Measurements from ENCODE around the gene ANKRD13B. TPM values are rescaled to one million over a fixed set of nuclear protein-coding genes. Genes with fewer than 3 reads are reported as not detected.

ANKRD13B gene
- total RNA-seq, 1 donor from 2014 or later: 9.4 TPM

GRCh38 chr17:29621751-29622194, 28.8 kb downstream of the ANKRD13B start:
- no peaks in the 10 kb centered on the region for H3K27me3 ChIP-seq (ENCODE audit: control insufficient read depth in 3 of 3, insufficient read depth in 3 of 3, low read length in 3 of 3)
- peak overlapping the region; percentile 76 to 90 (median 79) for H3K4me3 ChIP-seq (ENCODE audit: low read length in 3 of 3)
- H3K36me3 ChIP-seq (ENCODE audit: control insufficient read depth in 3 of 3, insufficient read depth in 3 of 3, low read length in 3 of 3): peaks cover 12 to 35% (median 16%) of the 10 kb centered on the region in 3 donors
- peak overlapping the region; percentile 97 for H3K27ac ChIP-seq (ENCODE audit: low read depth, low read length)
- peak overlapping the region; percentile 91 to 97 (median 94) for H3K9ac ChIP-seq (ENCODE audit: low read depth in 1 of 3, low read length in 3 of 3)
- no peaks in the 10 kb centered on the region for H3K9me3 ChIP-seq (ENCODE audit: control insufficient read depth in 3 of 3, low read length in 3 of 3)
- H3K4me1 ChIP-seq (ENCODE audit: control insufficient read depth in 3 of 3, insufficient read depth in 3 of 3, low read length in 3 of 3): peaks cover 71 to 80% (median 77%) of the 10 kb centered on the region in 3 donors

GRCh38 chr17:29622337-29623282, 29.7 kb downstream of the ANKRD13B start, which contains the start of gene CORO6:
TSS of gene CORO6 (minus strand) at chr17:29622912. CDS start at chr17:29621421, 1,491 bp downstream.
- no peaks in the 10 kb centered on the region for H3K9me3 ChIP-seq (ENCODE audit: control insufficient read depth in 3 of 3, low read length in 3 of 3)
- H3K27ac ChIP-seq (ENCODE audit: low read depth, low read length): peak within 1 kb of the TSS; percentile 97
- peak within 1 kb of the TSS; percentile 76 to 90 (median 79) for H3K4me3 ChIP-seq (ENCODE audit: low read length in 3 of 3)
- peaks cover 12 to 29% (median 16%) of the 10 kb centered on the region in 3 donors for H3K36me3 ChIP-seq (ENCODE audit: control insufficient read depth in 3 of 3, insufficient read depth in 3 of 3, low read length in 3 of 3)
- H3K27me3 ChIP-seq (ENCODE audit: control insufficient read depth in 3 of 3, insufficient read depth in 3 of 3, low read length in 3 of 3): no peaks in the 10 kb centered on the region
- H3K9ac ChIP-seq (ENCODE audit: low read depth in 1 of 3, low read length in 3 of 3): peak within 1 kb of the TSS; percentile 91 to 97 (median 94)
- H3K4me1 ChIP-seq (ENCODE audit: control insufficient read depth in 3 of 3, insufficient read depth in 3 of 3, low read length in 3 of 3): peaks cover 70 to 78% (median 77%) of the 10 kb centered on the region in 3 donors

- Histone ChIP-seq H3K27me3 (ENCODE audit: control insufficient read depth in 3 of 3, insufficient read depth in 3 of 3, low read length in 3 of 3) (no peaks in the 10 kb centered on the region), H3K36me3 (ENCODE audit: control insufficient read depth in 3 of 3, insufficient read depth in 3 of 3, low read length in 3 of 3) (peaks cover 12 to 29% (median 16%) of the 10 kb centered on the region in 3 donors), H3K9ac (ENCODE audit: low read depth in 1 of 3, low read length in 3 of 3) (peak overlapping the region; percentile 47 to 97 (median 94)), H3K4me1 (ENCODE audit: control insufficient read depth in 3 of 3, insufficient read depth in 3 of 3, low read length in 3 of 3) (peaks cover 71 to 78% (median 77%) of the 10 kb centered on the region in 3 donors), H3K27ac (ENCODE audit: low read depth, low read length) (peak overlapping the region; percentile 97), H3K9me3 (ENCODE audit: control insufficient read depth in 3 of 3, low read length in 3 of 3) (no peaks in the 10 kb centered on the region), H3K4me3 (ENCODE audit: low read length in 3 of 3) (peak overlapping the region; percentile 76 to 90 (median 79))
Observed at GRCh38 chr17:29623283-29623647, 30.3 kb downstream of the ANKRD13B start.

- H3K27me3 ChIP-seq (ENCODE audit: control insufficient read depth in 3 of 3, insufficient read depth in 3 of 3, low read length in 3 of 3): no peaks in the 10 kb centered on the region
- peaks cover 68 to 77% (median 74%) of the 10 kb centered on the region in 3 donors for H3K4me1 ChIP-seq (ENCODE audit: control insufficient read depth in 3 of 3, insufficient read depth in 3 of 3, low read length in 3 of 3)
- H3K9me3 ChIP-seq (ENCODE audit: control insufficient read depth in 3 of 3, low read length in 3 of 3): no peaks in the 10 kb centered on the region
- H3K4me3 ChIP-seq (ENCODE audit: low read length in 3 of 3): no peak overlapping the region
- H3K36me3 ChIP-seq (ENCODE audit: control insufficient read depth in 3 of 3, insufficient read depth in 3 of 3, low read length in 3 of 3): peaks cover 6 to 20% (median 15%) of the 10 kb centered on the region in 3 donors
- H3K27ac ChIP-seq (ENCODE audit: low read depth, low read length): peak overlapping the region; percentile 21
- no peak overlapping the region for H3K9ac ChIP-seq (ENCODE audit: low read depth in 1 of 3, low read length in 3 of 3)
Observed at GRCh38 chr17:29624586-29624985, 31.7 kb downstream of the ANKRD13B start.

- H3K36me3 ChIP-seq (ENCODE audit: control insufficient read depth in 3 of 3, insufficient read depth in 3 of 3, low read length in 3 of 3): peaks cover 6 to 20% (median 12%) of the 10 kb centered on the region in 3 donors
- H3K9ac ChIP-seq (ENCODE audit: low read depth in 1 of 3, low read length in 3 of 3): no peak overlapping the region
- no peaks in the 10 kb centered on the region for H3K9me3 ChIP-seq (ENCODE audit: control insufficient read depth in 3 of 3, low read length in 3 of 3)
- H3K27ac ChIP-seq (ENCODE audit: low read depth, low read length): peak overlapping the region; percentile 21
- no peaks in the 10 kb centered on the region for H3K27me3 ChIP-seq (ENCODE audit: control insufficient read depth in 3 of 3, insufficient read depth in 3 of 3, low read length in 3 of 3)
- no peak overlapping the region for H3K4me3 ChIP-seq (ENCODE audit: low read length in 3 of 3)
- peaks cover 68 to 77% (median 73%) of the 10 kb centered on the region in 3 donors for H3K4me1 ChIP-seq (ENCODE audit: control insufficient read depth in 3 of 3, insufficient read depth in 3 of 3, low read length in 3 of 3)
Observed at GRCh38 chr17:29625037-29625750, 32.3 kb downstream of the ANKRD13B start.

GRCh38 chr17:29627951-29628350, 35.0 kb downstream of the ANKRD13B start:
- Histone ChIP-seq H3K9me3 (ENCODE audit: control insufficient read depth in 3 of 3, low read length in 3 of 3) (no peaks in the 10 kb centered on the region), H3K4me1 (ENCODE audit: control insufficient read depth in 3 of 3, insufficient read depth in 3 of 3, low read length in 3 of 3) (peaks cover 65 to 81% (median 69%) of the 10 kb centered on the region in 3 donors), H3K9ac (ENCODE audit: low read depth in 1 of 3, low read length in 3 of 3) (no peak overlapping the region), H3K36me3 (ENCODE audit: control insufficient read depth in 3 of 3, insufficient read depth in 3 of 3, low read length in 3 of 3) (peaks cover 16 to 26% (median 22%) of the 10 kb centered on the region in 3 donors), H3K27me3 (ENCODE audit: control insufficient read depth in 3 of 3, insufficient read depth in 3 of 3, low read length in 3 of 3) (no peaks in the 10 kb centered on the region), H3K4me3 (ENCODE audit: low read length in 3 of 3) (no peak overlapping the region), H3K27ac (ENCODE audit: low read depth, low read length) (peak overlapping the region; percentile 63)

GRCh38 chr17:29628644-29629043, 35.7 kb downstream of the ANKRD13B start:
- peak overlapping the region in 1 of 3 donors; percentile 18 for H3K4me3 ChIP-seq (ENCODE audit: low read length in 3 of 3)
- H3K27ac ChIP-seq (ENCODE audit: low read depth, low read length): peak overlapping the region; percentile 63
- H3K9me3 ChIP-seq (ENCODE audit: control insufficient read depth in 3 of 3, low read length in 3 of 3): no peaks in the 10 kb centered on the region
- peak overlapping the region in 1 of 3 donors; percentile 25 for H3K9ac ChIP-seq (ENCODE audit: low read depth in 1 of 3, low read length in 3 of 3)
- peaks cover 65 to 78% (median 66%) of the 10 kb centered on the region in 3 donors for H3K4me1 ChIP-seq (ENCODE audit: control insufficient read depth in 3 of 3, insufficient read depth in 3 of 3, low read length in 3 of 3)
- H3K27me3 ChIP-seq (ENCODE audit: control insufficient read depth in 3 of 3, insufficient read depth in 3 of 3, low read length in 3 of 3): no peaks in the 10 kb centered on the region
- H3K36me3 ChIP-seq (ENCODE audit: control insufficient read depth in 3 of 3, insufficient read depth in 3 of 3, low read length in 3 of 3): peaks cover 16 to 26% (median 22%) of the 10 kb centered on the region in 3 donors

- H3K4me1 ChIP-seq (ENCODE audit: control insufficient read depth in 3 of 3, insufficient read depth in 3 of 3, low read length in 3 of 3): peaks cover 64 to 75% (median 68%) of the 10 kb centered on the region in 3 donors
- peak overlapping the region; percentile 4 for H3K27ac ChIP-seq (ENCODE audit: low read depth, low read length)
Observed at GRCh38 chr17:29629839-29630238, 36.9 kb downstream of the ANKRD13B start.

GRCh38 chr17:29630630-29631193, 37.8 kb downstream of the ANKRD13B start:
- peak overlapping the region; percentile 31 for H3K27ac ChIP-seq (ENCODE audit: low read depth, low read length)
- H3K9ac ChIP-seq (ENCODE audit: low read depth in 1 of 3, low read length in 3 of 3): peak overlapping the region in 1 of 3 donors; percentile 50
- peaks cover 63 to 66% (median 64%) of the 10 kb centered on the region in 3 donors for H3K4me1 ChIP-seq (ENCODE audit: control insufficient read depth in 3 of 3, insufficient read depth in 3 of 3, low read length in 3 of 3)
- H3K27me3 ChIP-seq (ENCODE audit: control insufficient read depth in 3 of 3, insufficient read depth in 3 of 3, low read length in 3 of 3): no peaks in the 10 kb centered on the region
- H3K4me3 ChIP-seq (ENCODE audit: low read length in 3 of 3): no peak overlapping the region
- no peaks in the 10 kb centered on the region for H3K9me3 ChIP-seq (ENCODE audit: control insufficient read depth in 3 of 3, low read length in 3 of 3)
- H3K36me3 ChIP-seq (ENCODE audit: control insufficient read depth in 3 of 3, insufficient read depth in 3 of 3, low read length in 3 of 3): peaks cover 19 to 30% (median 26%) of the 10 kb centered on the region in 3 donors

More at GRCh38 chr17:29629839-29630238, 36.9 kb downstream of the ANKRD13B start:
- peaks cover 19 to 28% (median 26%) of the 10 kb centered on the region in 3 donors for H3K36me3 ChIP-seq (ENCODE audit: control insufficient read depth in 3 of 3, insufficient read depth in 3 of 3, low read length in 3 of 3)
- no peaks in the 10 kb centered on the region for H3K27me3 ChIP-seq (ENCODE audit: control insufficient read depth in 3 of 3, insufficient read depth in 3 of 3, low read length in 3 of 3)
- H3K9ac ChIP-seq (ENCODE audit: low read depth in 1 of 3, low read length in 3 of 3): no peak overlapping the region
- no peaks in the 10 kb centered on the region for H3K9me3 ChIP-seq (ENCODE audit: control insufficient read depth in 3 of 3, low read length in 3 of 3)
- no peak overlapping the region for H3K4me3 ChIP-seq (ENCODE audit: low read length in 3 of 3)
